AG04450 (cell line): ENCODE results near the gene CHFR. TPM values are rescaled to one million over a fixed set of nuclear protein-coding genes. Genes with fewer than 3 reads are reported as not detected.
"Not testable (repeated sequence)": the region's sequence is repeated elsewhere in the genome, so short reads cannot be mapped to it uniquely, and the experiment has no call there.

Experiments used
- CTCF ChIA-PET: fragments of 300-600, 350-600 bp; formaldehyde crosslinking; extraction: SDS; loops from one replicate; lab custom pipeline; 2022; ENCODE audit warnings: antibody characterized with exemption, inconsistent platforms; lab: Charles Lee
- POLR2A ChIA-PET: fragments of 350-600 bp; formaldehyde crosslinking; extraction: SDS; loops from one replicate; lab custom pipeline; 2021; ENCODE audit warnings: antibody characterized with exemption, inconsistent platforms; lab: Yijun Ruan, JAX
- DNase-seq: peaks from one replicate; pipeline ENCODE4 v3.0.0-alpha.2; 2011; ENCODE audit warnings: low read depth, low spot score
- H3K27ac ChIP-seq: one replicate; pipeline ENCODE4 v1.5.1; 2012; ENCODE audit warnings: low read depth, low read length, control low read depth
- H3K27me3 ChIP-seq: one replicate; pipeline ENCODE4 v1.6.0; 2012; ENCODE audit warnings: low read length; ENCODE audit not compliant: control insufficient read depth, insufficient read depth
- H3K4me3 ChIP-seq: 2 replicates; pipeline ENCODE4 v1.5.1; 2011; ENCODE audit warnings: mild to moderate bottlenecking, low read depth, low read length, control low read depth
- H3K9me3 ChIP-seq: 2 replicates; pipeline ENCODE4 v1.5.1; 2012; ENCODE audit warnings: low read length; ENCODE audit not compliant: control insufficient read depth, insufficient read depth
- CTCF ChIP-seq: IDR thresholded peaks from 2 replicates; pipeline ENCODE4 v1.5.1; 2011; ENCODE audit warnings: low read depth, low read length, control low read depth, inconsistent platforms
- polyA plus RNA-seq: library from polyadenylated mRNA; depleted of rRNA; stranded (reverse); fragments of >200 nt; gene quantifications from 2 replicates; pipeline ENCODE4 v1.2.3, GENCODE V29; 2011

The CHFR gene
- polyA plus RNA-seq, 1 experiment: 28.4 TPM

GRCh38 chr12:132839558-132840235 lies 47.7 kb downstream of the CHFR start:
- H3K4me3 ChIP-seq: no peak overlapping the region
- no peak for DNase-seq
- no peak overlapping the region for H3K27ac ChIP-seq
- H3K9me3 ChIP-seq: no peaks in the 10 kb centered on the region
- H3K27me3 ChIP-seq: no peaks in the 10 kb centered on the region
- POLR2A ChIA-PET: no interaction called here
- CTCF ChIA-PET: no interaction called here
- TF ChIP-seq CTCF: no peak

DNA sequence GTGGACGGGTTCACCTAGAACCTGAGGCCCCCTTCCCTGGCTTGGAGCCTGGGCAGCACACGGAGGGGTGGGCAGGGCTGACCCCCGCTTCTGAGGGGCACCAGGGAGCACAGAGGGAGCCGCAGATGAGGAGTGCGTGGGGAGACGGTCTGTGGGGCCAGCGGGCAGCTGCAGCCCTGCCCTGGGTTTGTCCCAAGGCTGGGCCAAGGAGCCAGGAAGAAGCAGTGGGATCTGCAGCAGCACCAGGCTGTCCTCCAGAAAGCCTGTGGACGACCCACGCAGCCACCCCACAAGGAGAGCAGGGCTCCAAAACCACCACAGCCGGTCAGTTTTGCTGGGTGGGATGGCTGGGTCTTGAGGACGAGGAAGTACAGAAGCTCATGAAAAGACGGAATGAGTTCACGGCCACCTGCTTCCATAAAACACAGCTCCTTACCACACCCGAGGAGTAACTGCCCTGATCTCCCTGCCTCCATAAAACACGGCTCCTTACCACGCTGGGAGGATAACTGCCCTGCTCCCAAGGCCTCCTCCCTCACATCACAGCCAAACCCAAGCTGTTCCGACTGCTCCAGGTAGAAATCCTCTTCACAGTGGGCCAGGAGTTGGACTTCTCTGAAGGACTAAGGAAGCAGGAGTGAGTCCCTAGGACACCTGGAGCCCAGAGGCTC lies 48.9 kb downstream of the CHFR start:
- ChIA-PET CTCF (no interaction called here), POLR2A (interaction anchor here (0.9 to 2.3 kb wide), 2 partner anchors 8 to 10 kb away, joined by 3 to 9 read pairs; partner anchors contain the start of gene GOLGA3)
- H3K27ac ChIP-seq: no peak overlapping the region
- no peak for DNase-seq
- H3K4me3 ChIP-seq: no peak overlapping the region
- H3K9me3 ChIP-seq: no peaks in the 10 kb centered on the region
- no peak for TF ChIP-seq CTCF
- no peaks in the 10 kb centered on the region for H3K27me3 ChIP-seq

GRCh38 chr12:132837693-132838409 lies 49.6 kb downstream of the CHFR start:
- no peaks in the 10 kb centered on the region for H3K27me3 ChIP-seq
- CTCF ChIA-PET: no interaction called here
- no peaks in the 10 kb centered on the region for H3K9me3 ChIP-seq
- TF ChIP-seq CTCF: no peak
- POLR2A ChIA-PET: interaction anchor here (2.3 kb wide), 1 partner anchor 9 kb away, joined by 9 read pairs; the partner anchor contains the start of gene GOLGA3
- H3K4me3 ChIP-seq: no peak overlapping the region
- DNase-seq: no peak
- no peak overlapping the region for H3K27ac ChIP-seq

GRCh38 chr12:132836795-132837331 lies 50.5 kb downstream of the CHFR start:
- ChIA-PET CTCF (no interaction called here), POLR2A (interaction anchor here (2.3 kb wide), 1 partner anchor 8 kb away, joined by 9 read pairs; the partner anchor contains the start of gene GOLGA3)
- no peak overlapping the region for H3K27ac ChIP-seq
- no peak for TF ChIP-seq CTCF
- H3K9me3 ChIP-seq: no peaks in the 10 kb centered on the region
- DNase-seq: no peak
- H3K27me3 ChIP-seq: no peaks in the 10 kb centered on the region
- H3K4me3 ChIP-seq: no peak overlapping the region

DNA sequence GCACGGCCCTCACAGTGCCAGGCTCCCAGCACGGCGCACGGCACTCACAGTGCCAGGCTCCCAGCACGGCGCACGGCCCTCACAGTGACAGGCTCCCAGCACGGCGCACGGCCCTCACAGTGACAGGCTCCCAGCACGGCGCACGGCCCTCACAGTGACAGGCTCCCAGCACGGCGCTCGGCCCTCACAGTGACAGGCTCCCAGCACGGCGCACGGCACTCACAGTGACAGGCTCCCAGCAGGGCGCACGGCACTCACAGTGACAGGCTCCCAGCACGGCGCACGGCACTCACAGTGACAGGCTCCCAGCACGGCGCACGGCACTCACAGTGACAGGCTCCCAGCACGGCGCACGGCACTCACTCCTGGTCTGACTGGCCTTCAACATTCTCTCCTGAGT lies 51.2 kb downstream of the CHFR start:
- H3K4me3 ChIP-seq, H3K27ac ChIP-seq, POLR2A ChIA-PET, H3K27me3 ChIP-seq, H3K9me3 ChIP-seq, CTCF ChIA-PET, DNase-seq: not testable (repeated sequence)
